HG03571 (cell line): ENCODE results near the gene MYRIP.
"Not testable (repeated sequence)": the region's sequence is repeated elsewhere in the genome, so short reads cannot be mapped to it uniquely, and the experiment has no call there.

Experiments
- ATAC-seq: cut with Tn5 transposase; IDR thresholded peaks from one replicate; pipeline ENCODE4 v1.9.1; 2021; ENCODE audit not compliant: unreplicated experiment

MYRIP gene

DNA sequence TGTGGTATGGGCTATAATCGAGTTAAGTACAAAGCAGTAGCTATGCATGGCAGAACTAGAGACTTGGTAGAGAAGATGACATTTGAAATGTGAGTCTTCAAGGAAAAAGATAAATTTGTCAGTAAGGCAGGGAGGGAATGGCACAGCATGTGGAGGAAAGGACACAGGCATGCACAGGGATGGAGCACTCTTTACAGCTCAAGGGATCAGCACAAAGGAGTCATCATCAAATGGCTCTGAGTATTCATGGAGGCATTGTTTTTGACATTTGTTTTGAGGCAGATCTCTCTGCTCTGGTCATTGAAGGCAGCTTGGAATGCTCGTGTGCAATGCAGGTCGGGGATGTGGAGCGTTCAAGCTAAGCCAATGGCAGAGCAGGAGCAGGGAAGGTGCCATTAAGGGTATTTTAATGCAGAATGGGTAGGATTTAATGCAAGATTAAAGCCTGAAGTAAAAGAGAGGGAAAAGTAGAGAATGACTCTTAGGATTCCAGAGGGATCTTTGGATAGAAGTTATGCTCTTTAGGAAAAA is 213.0 kb downstream of the MYRIP start:
- ATAC-seq: no peak

DNA sequence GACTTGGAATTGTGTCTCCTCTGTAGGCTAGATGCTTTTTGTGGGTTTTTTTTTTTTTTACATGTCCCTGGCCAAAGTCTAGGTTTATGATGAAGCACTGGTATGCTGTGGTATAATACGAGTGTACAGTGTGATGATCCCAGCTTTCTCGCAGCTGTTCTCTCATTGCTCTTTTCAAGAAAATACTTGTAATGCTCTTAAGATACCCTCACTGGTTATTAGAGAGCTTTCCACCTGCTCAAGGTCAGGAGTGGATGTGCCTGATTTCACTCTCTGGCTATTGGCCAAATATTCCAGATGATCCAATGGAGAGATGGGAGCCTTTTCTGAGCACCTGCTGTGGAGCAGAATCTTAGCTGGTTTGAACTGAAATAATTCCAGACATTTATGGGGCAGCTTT is 215.1 kb downstream of the MYRIP start:
- ATAC-seq: no peak

DNA sequence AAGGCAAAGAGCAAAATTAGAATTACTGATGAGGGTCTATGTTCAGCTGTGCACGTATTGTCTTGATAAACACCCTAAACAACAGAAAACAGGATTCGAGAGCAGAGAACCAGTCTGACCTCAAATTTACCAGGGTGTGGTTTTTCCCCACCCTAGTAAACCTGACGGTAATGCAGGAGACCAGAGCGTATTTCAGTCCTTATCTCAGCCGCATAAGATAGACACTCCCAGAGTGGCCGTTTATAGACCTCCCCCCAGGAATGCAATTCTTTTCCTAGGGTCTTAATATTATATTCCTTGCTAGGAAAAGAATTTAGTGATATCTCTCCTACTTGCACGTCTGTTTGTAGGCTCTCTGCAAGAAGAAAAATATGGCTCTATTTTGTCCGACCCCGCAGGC is 216.5 kb downstream of the MYRIP start:
- not testable (repeated sequence) for ATAC-seq

DNA sequence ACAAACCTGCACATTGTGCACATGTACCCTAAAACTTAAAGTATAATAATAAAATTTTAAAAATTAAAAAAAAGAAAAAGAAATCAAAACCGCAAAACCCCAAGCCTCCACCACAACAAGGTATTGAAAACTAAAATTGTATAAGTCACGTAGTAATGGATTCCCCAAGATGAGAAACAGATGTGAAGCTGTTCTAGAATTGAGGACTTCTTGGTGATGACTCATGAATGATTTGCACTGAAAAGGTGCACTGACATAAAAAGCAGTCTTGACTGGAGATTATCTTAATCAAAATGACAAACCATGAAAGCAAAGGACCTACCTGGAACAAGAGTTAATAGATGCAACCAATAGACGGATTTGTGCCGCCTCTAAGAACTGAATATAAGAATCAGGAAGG is 225.8 kb downstream of the MYRIP start:
- ATAC-seq: no peak

DNA sequence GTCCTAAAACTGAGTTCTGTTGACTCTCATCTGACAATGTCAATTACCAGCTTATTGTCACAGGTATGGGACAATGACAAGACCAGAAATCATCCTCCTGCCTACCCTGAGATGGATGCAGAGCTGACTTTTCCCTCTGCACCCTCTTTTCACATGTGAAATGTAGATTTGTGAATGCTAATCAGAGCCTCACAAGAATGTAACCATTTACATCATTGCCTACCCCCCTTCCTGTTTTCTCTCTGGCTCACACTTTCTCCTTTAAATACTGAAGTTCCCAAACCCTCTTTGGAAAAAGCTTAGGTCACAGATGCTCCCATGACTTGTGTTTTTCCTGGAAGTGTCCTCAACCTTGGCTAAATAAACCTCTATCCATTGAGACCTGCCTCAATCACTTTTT is 228.2 kb downstream of the MYRIP start:
- ATAC-seq: no peak

DNA sequence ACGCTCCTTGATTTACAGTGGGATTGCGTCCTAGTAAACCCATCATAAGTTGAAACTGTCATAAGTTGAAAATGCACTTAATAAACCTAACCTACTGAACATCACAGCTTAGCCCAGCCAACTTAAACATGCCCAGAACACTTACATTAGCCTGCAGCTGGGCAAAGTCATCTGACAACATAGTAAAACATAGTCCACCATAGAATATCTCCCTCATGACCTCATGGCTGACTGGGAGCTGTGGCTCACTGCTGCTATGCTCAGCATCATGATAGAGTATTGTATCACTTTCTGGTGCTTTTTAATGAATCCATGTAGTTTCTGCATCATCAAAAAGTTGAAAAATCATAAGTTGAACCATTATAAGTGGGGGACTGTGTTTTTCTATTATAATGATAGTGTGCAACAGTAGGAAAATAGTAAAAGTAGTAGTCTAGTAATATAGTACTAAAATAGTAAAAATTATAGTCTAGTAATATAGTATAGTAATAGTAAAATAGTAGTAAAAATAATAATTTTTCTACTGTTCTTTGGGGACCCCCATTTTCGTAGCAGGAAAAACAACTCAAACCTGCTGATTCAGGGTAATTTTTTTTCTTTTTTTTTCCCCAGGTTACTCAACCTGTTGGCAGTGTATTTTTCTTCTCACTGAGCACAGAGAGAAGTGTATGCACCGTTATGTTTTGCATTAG is 233.5 kb downstream of the MYRIP start:
- ATAC-seq: no peak

DNA sequence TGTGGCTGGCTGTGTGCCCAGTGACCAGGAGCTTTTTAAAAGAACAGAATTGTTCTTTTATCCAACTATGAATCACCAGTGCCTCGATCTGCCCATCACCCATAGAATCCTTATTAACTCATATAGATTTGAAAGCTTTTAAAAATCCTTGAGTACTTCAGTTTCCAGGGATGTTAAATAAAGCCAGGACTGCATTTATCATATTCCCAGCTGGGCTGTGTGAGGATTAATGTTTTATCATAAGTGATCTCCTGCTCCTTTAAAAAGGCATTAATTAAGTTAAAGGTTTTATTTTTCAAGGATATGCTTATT is 234.0 kb downstream of the MYRIP start:
- no peak for ATAC-seq

DNA sequence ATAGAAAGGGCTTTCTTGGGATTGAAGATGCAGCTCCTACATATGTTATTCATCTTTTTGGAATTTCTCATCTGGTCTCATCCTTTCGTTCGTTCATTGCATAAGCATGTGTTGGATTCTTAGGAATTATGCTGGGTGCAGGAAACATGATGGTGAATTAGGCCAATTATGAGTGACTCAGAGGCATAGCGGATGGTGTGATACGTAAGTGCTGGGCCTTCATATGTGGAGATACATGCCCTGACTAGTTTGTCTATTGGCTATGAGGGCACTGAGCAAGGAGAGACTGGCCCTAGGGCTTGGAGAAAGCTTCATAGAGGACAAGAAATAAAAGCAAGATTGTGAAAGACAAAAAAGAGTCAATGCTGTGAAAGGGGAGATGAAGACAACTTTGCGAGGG is 235.1 kb downstream of the MYRIP start:
- ATAC-seq: no peak

DNA sequence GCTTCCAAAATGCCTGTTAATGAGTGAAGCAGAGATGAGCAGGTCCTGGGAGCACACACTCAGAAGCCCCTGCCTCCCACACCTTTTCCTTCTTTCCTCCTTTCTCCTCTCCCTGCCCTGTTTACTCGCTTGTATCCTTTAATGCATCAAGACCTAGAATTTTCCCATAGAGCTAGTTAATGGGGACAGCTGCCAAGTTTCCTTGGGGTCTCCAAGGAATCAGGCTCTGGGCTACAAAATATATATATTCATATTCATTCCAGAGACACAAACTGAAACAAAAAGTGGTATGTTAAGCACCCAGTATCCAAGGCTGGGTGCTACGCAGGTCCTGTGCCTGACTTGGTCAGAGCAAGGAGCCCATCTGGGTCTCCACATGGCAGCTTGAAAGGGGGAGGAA is 235.6 kb downstream of the MYRIP start:
- ATAC-seq: no peak

DNA sequence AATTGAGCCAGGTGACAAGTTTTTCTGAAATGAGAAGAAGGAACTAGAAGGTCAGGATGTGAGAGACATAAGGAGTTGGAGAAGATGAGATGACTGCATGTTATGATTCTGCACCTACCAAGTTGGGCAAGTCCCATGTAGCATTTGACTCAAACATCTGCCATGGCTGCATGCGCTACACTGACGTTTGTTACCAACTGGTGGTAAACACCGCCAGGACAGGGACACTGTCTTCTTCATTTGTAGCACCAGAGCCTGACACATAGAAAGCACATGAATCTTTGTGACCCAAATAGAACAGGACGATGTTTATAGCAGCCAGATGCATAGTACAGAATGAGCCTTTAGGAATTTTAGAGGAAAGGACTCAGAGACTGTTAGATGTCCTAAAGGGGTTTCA is 236.7 kb downstream of the MYRIP start:
- ATAC-seq: no peak

DNA sequence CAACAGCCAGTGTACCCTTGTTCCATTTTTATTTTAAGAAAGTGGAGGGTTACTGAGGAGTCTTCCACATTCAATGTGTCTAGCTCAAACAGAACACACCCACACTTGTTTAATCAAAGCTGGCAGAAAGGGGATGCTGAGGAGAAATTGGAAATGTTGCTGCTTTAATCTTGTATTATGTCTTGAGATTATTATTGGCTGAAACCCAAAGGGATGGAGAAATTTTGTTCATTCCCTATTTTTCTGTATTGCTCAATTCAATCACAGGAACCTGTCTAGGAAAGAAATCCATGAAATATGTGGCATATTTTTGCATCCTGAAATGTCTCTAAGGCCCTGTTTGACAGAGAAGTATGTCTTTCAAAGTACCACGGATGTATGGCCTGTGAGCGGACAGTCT is 238.0 kb downstream of the MYRIP start:
- no peak for ATAC-seq

DNA sequence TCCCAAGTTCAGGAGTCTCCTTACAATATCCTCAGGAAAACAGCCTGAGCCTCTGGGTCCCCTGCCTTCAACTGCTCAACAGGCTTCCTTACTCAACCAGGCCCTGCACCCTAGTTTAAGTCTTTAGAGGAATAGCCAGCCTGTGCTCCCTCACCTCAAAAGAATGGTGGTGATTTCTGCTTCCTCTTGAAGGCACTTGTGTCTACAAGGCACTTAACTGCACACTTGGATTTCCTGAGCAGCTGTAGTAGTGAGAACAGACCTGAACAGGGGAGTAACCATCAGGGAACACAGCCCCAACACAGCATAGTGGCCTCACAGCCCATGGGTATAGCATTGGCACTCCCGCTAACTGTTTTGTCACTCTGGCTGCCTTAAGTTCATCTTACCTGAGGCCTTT is 244.3 kb downstream of the MYRIP start:
- no peak for ATAC-seq

DNA sequence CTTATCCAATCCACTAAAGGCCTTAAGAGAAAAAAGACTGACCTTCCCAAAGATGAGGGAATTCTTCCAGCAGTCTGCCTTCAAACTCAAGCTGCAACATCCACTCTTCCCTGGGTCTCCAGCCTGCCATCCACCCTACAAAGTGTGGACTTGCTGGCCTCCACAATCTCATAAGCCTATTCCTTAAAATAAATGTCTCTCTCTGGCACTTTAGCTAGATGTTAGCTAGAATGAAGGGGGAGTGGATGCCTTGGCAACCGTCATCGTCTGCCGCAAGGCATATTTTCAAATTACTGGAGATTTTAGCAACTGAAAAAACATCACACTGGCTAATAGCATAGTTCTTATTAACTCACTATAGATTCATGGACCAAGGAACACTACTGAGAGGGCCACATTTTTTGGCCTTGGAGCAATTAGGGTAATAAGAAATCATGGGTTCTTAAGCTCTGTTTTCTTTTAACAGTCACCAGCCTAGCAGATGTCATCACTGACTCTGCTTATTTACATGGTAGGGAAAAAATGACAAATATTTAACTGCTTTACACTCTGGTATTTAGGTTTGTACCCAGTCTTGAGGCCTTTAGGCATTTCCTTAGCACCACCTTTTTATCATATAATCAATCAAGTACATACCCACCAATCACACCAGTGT is 245.3 kb downstream of the MYRIP start:
- no peak for ATAC-seq

DNA sequence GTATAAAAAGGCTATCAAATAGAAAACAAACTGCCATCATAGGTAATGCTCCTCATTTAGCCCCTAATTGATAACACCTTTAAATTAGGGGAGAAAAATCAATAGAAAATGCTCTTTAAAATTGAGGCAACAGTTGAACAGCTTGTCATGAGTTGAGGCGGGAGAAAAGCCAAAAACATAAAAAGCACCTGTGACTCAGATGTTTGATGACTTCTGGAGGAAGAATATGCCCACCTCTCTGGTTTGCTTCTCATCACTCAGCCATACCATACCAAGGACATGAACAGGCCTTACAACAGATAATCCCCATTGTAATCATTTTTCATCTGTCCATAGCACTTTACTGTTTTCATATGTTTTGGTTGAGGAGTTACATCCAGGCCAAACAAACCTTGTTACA is 246.0 kb downstream of the MYRIP start:
- no peak for ATAC-seq

DNA sequence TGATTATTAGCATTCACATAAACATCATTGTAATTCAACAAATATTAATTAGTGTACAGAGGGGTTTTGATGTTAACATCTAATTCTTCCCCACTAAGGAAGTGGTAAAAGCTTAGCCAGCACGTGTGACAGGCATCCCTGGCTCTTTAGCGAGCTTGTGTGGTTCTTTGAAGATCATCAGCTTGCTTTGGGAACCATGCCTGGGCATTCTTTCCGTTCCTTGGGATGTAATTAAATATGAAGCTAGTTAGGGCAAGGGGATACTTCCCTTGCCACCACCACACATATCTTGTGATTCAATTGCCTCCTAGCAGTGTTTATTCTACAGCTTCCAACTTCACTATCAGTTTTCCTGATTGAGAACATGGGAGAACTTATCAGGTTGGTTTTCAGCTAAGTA is 246.5 kb downstream of the MYRIP start:
- ATAC-seq: no peak

DNA sequence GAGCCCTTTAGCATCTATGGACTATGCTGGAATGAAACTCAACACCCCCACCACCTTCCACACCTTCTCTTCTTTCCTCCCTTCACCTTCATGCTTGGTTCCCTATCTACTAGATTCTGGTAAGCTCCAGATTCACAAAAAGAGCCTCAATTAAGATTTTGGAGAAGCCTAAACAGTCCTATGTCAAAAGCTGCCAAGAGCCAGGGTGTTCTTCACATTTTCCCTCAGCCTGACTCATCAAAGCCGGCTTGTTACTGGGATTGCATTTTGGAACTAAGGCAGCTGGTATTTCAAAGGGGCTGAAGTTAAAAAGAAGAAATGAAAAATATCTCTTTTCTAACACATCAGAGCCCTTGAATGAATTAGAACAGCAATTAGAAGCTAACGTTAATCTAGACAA is 247.7 kb downstream of the MYRIP start:
- no peak for ATAC-seq

DNA sequence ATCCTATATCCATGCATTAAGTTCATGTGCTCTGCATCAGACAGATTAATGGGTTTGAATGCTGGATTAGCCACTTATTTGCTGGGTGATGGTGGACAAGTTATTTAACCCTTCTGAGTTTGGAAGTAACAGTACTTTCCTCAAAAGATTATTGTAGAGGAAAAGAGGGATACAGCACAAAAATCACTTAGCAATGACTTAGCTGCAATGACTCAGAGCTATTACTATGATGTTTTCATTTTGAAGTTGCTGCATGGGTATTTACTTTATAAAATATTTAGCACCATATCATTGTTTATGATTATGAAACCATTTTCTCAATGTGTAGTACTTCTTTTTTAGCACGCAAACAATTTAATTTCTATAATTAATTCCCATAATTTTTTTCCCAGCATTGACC is 248.4 kb downstream of the MYRIP start:
- no peak for ATAC-seq

DNA sequence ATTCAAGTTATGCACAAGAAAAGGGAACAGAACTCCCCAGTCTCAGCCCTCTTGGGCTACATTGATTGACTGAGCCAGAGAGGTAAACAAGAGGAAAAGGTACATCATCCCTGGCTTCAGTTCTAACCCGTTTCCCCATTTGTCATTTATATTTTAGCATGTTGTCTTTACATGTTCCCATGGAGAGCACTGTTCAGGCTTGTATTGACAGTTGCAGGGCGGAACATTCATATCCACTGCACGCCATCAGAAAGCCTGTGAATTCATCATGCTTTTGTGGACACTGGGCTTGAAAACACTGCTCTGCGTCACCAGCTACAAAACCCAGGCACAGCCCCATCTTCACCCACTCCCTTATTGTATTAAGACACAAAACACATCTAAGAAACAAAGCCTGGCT is 259.2 kb downstream of the MYRIP start:
- ATAC-seq: no peak

DNA sequence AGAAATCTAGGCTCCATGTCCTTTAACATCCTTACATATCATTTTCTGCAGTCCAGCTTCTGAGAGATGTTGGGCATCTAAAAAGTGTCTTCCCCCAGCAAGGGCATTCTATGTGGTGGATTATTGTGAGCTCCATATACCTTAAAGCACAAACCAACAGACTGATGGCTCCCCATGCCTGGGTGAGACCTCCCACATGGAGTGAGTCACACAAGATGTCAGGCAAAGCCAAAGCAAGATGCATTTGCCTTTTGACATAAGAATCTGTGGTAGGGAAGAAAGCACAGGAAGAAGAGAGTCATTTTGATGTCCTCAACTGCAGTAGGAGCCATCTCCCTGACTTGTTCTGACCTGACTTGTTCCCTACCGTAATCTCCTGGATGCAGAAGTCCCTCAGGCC is 261.4 kb downstream of the MYRIP start:
- ATAC-seq: no peak

DNA sequence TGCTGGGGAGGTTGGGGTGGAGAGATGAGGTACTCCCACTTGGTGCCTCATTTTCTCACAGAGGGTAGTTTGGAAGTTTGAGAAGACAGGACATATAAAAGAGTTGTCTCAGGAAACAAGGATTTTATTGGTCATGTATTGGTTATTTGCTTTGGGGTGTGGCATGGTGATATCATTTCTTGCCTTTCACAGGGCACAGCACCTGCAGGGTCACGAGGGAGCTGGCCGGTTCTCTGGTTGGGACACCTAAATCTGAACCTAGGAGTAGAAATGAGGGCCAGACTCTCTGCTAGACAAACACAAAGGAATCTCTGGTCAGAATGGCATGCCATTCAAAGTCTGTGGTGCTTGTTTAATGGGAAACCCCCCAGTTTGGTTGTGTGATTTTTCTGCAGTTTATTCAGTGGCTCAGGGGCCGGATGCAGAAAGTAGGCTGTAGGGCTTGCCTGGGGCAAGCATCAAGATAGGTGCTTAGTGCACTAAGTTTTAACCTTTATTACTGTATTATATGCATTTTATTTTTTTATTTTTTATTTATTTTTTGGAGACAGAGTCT is 262.4 kb downstream of the MYRIP start:
- ATAC-seq: no peak

DNA sequence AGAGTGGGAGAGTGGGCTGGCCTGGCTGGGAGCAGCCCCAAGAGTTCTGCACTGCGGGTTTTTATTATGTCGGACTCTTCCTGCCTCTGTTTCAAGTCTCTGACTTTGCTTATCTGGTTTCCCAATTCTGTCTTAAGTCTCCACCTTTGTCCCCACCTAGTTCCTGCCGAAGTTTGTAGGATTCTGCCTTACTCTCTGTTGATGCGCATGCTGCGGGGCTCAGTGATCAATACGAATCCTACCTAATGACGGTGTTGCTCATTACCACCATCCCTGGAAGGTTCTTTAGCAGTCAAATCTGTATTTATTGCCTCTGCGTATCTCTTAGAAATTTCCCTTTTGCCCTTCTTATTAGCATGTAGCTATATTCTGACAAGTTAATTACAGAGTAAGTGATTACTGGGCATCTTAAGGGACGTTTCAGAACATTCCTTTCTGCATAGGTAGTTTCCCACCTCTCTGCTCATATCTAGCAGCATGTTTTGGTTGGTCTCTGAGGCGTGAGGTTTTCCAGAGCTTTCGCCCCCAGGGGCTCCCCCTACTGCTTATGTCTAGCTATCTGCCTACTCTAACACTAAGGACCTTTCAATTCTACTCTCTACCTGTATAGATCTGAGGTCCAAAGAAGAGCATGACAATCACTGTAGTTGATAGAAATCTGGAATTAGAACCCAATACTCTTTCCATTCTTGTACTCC is 264.1 kb downstream of the MYRIP start:
- ATAC-seq: no peak

DNA sequence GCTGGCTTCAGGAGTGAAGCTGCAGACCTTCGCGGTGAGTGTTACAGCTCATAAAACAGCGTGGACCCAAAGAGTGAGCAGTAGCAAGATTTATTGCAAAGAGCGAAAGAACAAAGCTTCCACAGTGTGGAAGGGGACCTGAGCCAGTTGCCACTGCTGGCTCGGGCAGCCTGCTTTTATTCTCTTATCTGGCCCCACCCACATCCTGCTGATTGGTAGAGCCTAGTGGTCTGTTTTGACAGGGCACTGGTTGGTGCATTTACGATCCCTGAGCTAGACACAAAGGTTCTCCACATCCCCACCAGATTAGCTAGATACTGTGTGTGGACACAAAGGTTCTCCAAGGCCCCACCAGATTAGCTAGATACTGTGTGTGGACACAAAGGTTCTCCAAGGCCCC is 267.7 kb downstream of the MYRIP start:
- ATAC-seq: not testable (repeated sequence)
